ENCODE results near the gene NEMP1. TPM values are rescaled to one million over a fixed set of nuclear protein-coding genes. Genes with fewer than 3 reads are reported as not detected.
A peak's percentile ranks its signal among the peaks of the same experiment; 100 is the strongest.

The NEMP1 gene
- total and polyA plus RNA-seq, 4 donors: 3.7 to 14.3 (median 7.7) TPM

GRCh38 chr12:57069523-57069922 lies 9.1 kb downstream of the NEMP1 start:
- H3K4me1 ChIP-seq (ENCODE audit: control insufficient read depth in 5 of 5, insufficient read depth in 5 of 5, low read length in 5 of 5): peaks cover 0 to 4% (median 0%) of the 10 kb centered on the region in 5 donors
- peak; percentile 91 for ATAC-seq (ENCODE audit: insufficient read depth, low FRiP score)
- H3K4me3 ChIP-seq: no peak overlapping the region
- peak overlapping the region in 1 of 2 donors; percentile 73 for H3K27ac ChIP-seq (ENCODE audit: low read depth in 1 of 2, low read length in 1 of 2)
- peak; percentile 91 for TF ChIP-seq CTCF (IDR thresholded peaks at IDR 0.05; ENCODE audit: control extremely low read depth, extremely low read depth)
- H3K9ac ChIP-seq (ENCODE audit: insufficient read depth in 1 of 2, low read length in 2 of 2): peak overlapping the region in 1 of 2 donors; percentile 81
- DNase-seq: peak; percentile 76 to 93 (median 91)
- H3K27me3 ChIP-seq (ENCODE audit: control insufficient read depth in 3 of 3, insufficient read depth in 3 of 3, low read length in 2 of 3): no peaks in the 10 kb centered on the region
- WGBS, 2 donors: 24 to 25% methylated on average over 3 of the region's 3 CpGs
- H3K9me3 ChIP-seq (ENCODE audit: control insufficient read depth in 4 of 4, insufficient read depth in 3 of 4, low read length in 3 of 4): no peaks in the 10 kb centered on the region
- H3K36me3 ChIP-seq (ENCODE audit: control insufficient read depth in 4 of 4, insufficient read depth in 4 of 4, low read length in 4 of 4): peaks cover 0 to 26% (median 6%) of the 10 kb centered on the region in 4 donors

- H3K4me1 ChIP-seq (ENCODE audit: control insufficient read depth in 5 of 5, insufficient read depth in 5 of 5, low read length in 5 of 5): peaks cover 0 to 4% (median 0%) of the 10 kb centered on the region in 5 donors
- no peak overlapping the region for H3K27ac ChIP-seq (ENCODE audit: low read depth in 1 of 2, low read length in 1 of 2)
- no peaks in the 10 kb centered on the region for H3K9me3 ChIP-seq (ENCODE audit: control insufficient read depth in 4 of 4, insufficient read depth in 3 of 4, low read length in 3 of 4)
- peaks cover 2 to 23% (median 6%) of the 10 kb centered on the region in 4 donors for H3K36me3 ChIP-seq (ENCODE audit: control insufficient read depth in 4 of 4, insufficient read depth in 4 of 4, low read length in 4 of 4)
- H3K27me3 ChIP-seq (ENCODE audit: control insufficient read depth in 3 of 3, insufficient read depth in 3 of 3, low read length in 2 of 3): no peaks in the 10 kb centered on the region
- TF ChIP-seq CTCF (IDR thresholded peaks at IDR 0.05; ENCODE audit: control extremely low read depth, extremely low read depth): no peak
- WGBS, 2 donors: 70 to 92% methylated on average over 2 of the region's 2 CpGs
- ATAC-seq (ENCODE audit: insufficient read depth, low FRiP score) (no peak), DNase-seq (no peak)
- H3K4me3 ChIP-seq: no peak overlapping the region
- no peak overlapping the region for H3K9ac ChIP-seq (ENCODE audit: insufficient read depth in 1 of 2, low read length in 2 of 2)
Observed at GRCh38 chr12:57066245-57066644, 12.3 kb downstream of the NEMP1 start.

- no peak for DNase-seq
- no peak for TF ChIP-seq CTCF (IDR thresholded peaks at IDR 0.05; ENCODE audit: control extremely low read depth, extremely low read depth)
Observed at GRCh38 chr12:57063991-57064685, 14.5 kb downstream of the NEMP1 start.

More at GRCh38 chr12:57063991-57064685, 14.5 kb downstream of the NEMP1 start:
- WGBS, 2 donors: 70 to 75% methylated on average over 5 of the region's 5 CpGs
- no peak overlapping the region for H3K4me3 ChIP-seq
- no peaks in the 10 kb centered on the region for H3K27me3 ChIP-seq (ENCODE audit: control insufficient read depth in 3 of 3, insufficient read depth in 3 of 3, low read length in 2 of 3)
- no peak for ATAC-seq (ENCODE audit: insufficient read depth, low FRiP score)
- H3K9ac ChIP-seq (ENCODE audit: insufficient read depth in 1 of 2, low read length in 2 of 2): no peak overlapping the region
- H3K27ac ChIP-seq (ENCODE audit: low read depth in 1 of 2, low read length in 1 of 2): no peak overlapping the region
- no peaks in the 10 kb centered on the region for H3K9me3 ChIP-seq (ENCODE audit: control insufficient read depth in 4 of 4, insufficient read depth in 3 of 4, low read length in 3 of 4)
- H3K36me3 ChIP-seq (ENCODE audit: control insufficient read depth in 4 of 4, insufficient read depth in 4 of 4, low read length in 4 of 4): peaks cover 8 to 22% (median 10%) of the 10 kb centered on the region in 4 donors
- no peaks in the 10 kb centered on the region for H3K4me1 ChIP-seq (ENCODE audit: control insufficient read depth in 5 of 5, insufficient read depth in 5 of 5, low read length in 5 of 5)

Measured in lung (tissue), 12 donors.